ENCODE data around the gene TRUB2. TPM values are rescaled to one million over a fixed set of nuclear protein-coding genes. Genes with fewer than 3 reads are reported as not detected.

TRUB2 gene, protein sequence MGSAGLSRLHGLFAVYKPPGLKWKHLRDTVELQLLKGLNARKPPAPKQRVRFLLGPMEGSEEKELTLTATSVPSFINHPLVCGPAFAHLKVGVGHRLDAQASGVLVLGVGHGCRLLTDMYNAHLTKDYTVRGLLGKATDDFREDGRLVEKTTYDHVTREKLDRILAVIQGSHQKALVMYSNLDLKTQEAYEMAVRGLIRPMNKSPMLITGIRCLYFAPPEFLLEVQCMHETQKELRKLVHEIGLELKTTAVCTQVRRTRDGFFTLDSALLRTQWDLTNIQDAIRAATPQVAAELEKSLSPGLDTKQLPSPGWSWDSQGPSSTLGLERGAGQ
- total RNA-seq, result 40.3 TPM

DNA sequence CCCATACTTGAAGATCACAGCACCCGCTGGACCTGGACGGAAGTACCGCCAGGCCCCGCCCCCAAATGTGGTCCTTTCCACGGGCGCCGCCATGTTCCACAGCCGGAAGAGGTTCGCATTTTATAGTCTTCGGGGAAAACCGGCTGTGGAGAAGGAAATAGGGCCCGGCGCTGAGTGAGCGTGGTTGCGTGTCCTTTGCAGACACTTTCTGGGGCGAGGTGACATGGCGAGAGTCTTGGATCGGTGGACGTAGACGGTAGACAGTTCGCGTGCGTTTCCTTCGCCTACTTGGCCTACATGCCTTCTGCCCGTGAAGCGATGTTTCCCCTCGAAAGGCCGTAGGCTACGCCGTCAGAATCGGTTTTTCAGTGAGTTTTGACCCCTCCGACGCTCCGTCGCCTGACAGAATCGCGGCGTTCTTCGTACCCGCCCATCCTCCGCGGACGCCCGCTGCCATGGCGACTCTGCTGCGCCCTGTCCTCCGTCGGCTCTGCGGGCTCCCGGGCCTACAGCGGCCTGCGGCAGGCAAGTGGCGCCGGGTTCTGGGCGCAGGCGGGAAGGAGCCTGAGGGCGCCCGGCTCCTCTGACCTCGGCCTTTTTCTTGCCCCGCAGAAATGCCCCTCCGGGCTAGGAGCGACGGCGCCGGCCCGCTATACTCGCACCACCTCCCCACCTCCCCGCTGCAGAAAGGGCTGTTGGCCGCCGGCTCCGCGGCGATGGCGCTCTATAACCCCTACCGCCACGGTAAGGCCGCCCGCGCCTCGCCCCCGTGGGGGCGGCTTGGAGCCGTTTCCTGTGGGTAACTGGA, at the start of gene TRUB2, which contains the start of gene COQ4:
TSS of gene TRUB2 (minus strand) at position 44 of the 808 bp plus-strand sequence. CDS start at position 5, 39 bp downstream.
TSS of gene COQ4 (plus strand) at position 436 of the 808 bp plus-strand sequence. CDS start at position 456, 20 bp downstream.
- ATAC-seq, result peak; percentile 85

DNA sequence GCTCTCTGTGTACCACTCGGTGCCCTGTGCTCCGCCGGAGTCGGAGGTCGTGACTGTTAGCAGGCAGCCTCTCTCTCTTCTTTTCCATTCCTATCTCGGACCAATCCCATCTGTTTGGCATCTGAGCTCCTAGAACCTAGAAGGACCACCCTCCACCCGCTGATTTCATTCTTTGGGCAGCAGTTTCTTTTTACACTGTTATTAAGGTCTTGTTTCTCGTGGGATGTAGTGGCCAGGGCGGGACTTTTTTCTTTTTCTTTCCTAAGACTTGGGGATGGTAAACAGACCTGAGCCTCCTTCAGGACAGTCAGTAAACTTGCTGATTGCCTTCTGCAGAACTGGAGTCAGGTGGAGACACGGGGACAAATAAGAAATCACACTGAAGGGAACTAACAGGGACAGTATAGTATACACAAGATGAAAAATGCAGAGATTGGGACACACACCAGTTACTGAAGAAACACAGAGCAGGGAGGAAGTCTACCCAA, 49.4 kb upstream of the TRUB2 start:
- ATAC-seq, result no peak

DNA sequence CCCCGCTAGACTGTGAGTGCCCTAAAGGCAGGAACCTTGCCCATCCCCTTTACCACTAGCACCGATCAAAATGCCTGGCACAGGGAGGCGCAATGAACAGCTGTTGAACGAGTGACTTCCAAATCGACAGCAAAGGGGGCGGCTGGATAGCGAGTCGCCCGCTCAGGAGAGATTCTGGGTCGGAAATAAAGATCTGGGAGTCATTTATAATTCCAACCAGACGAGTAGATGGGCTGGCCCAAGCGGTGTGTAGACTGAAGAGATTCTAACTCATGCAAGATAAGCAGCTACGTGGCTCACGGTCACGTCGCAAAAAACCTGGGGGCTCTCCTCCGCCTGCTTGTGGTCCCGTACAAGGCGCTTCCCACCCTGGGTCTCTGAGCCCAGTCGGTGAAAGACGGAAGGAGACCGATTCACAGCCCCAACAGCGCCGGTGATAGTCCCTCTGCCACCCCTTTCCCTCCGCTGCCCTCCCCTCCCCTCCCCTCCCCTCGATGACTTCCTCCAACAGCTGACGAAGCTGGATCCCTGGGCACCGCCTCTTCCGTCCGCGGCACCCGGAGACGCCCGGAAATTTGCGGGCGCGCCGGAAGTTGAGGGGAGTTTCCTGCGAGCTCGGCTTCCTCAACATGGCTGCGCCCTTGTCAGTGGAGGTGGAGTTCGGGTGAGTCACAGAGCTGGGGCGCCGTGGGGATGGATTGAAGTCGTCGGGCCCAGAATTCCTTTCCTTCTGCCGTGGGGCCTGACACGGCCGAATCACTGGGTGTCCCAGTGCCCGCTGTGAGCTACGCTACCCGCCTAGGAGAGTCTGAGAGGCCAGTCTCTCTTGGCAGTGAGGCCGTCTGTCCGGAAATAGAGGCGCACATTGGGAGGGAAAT, 48.7 kb upstream of the TRUB2 start, which contains the start of gene URM1:
TSS of gene URM1 (plus strand) at position 623 of the 878 bp plus-strand sequence. CDS start at position 630, 7 bp downstream.
- ATAC-seq, result peak; percentile 92

DNA sequence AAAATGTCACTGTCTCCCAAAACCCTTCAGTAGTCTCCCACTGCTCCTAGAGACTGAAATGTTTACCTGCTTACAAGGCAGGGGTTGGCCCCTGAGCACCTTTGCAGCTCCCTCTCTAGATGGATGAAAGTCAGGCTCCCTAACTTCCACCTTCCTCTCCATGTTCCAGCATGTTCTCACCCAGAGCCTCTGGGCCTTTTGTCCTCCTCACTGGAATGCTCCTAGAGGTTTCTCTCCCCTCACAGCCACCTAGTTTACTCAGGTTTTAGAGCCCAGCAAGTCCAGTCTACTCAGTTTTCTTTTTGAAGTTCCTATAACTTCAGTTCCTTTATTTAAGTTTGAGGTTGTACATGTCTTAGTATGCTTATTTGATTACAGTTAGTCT, 48.1 kb upstream of the TRUB2 start:
- ATAC-seq, result peak; percentile 13

DNA sequence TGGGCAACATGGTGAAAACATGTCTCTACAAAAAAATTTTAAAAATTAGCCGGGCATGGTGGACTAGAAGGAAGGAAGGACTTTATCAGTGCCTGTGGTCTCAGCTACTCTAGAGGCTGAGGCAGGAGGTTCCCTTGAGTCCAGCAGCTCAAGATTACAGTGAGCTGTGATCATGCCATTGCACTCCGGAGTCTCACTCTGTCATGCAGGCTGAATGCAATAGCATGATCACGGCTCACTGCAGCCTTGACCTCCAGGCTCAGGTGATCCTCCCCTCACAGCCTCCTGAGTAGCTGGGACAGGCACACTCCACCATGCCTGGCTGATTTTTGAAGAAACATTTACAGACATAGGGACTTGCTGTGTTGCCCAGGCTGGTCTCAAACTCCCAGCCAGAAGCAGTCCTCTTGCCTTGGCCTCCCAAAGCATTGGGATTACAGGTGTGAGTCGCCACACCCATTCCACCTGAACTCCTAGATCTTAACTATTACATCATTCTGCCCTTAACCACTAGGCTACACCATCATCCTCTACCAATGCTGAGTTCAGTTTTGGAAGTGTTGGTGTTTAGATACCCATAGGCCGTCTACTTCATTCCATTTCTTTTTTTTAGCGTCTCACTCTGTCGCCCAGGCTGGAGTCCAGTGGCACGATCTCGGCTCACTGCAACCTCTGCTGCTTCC, 46.9 kb upstream of the TRUB2 start:
- no peak for ATAC-seq

DNA sequence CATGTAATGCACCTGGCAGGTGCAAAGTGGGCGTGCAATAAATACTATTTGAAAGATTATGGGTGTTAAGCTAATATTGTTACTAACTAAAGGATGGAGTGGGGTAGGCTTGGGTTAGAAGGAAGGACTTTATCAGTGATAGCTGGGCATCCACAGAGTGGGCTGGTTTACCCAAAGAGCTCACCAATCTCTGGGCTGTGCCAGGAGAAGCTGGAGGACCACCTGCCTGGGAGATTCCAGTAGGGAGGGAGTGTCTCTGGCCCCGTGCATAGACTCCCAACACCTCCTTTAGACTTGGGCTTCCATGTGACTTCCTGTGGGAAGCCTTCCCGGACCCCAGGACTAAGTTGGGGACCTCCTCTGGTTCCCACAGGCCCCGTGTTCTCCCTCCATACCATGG, 43.3 kb upstream of the TRUB2 start:
- ATAC-seq, result no peak

DNA sequence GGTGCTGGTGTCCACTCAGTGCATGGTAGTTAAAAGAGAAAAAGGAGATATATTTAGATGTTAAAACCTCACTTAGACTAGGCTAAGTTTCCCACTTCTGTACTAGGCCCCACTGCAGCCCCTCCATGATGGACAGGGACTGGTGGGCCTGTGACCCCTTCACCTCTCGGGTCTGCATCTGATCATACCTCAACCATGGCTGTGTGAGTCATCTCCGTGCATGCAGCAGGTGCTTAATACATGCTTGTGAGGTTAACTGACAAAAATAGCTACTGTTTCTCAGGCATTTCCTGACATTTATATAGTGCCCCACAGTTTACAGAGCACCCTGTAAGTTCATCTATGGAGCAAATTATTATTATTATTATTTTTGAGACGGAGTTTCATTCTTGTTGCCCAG, 40.5 kb upstream of the TRUB2 start:
- no peak for ATAC-seq

DNA sequence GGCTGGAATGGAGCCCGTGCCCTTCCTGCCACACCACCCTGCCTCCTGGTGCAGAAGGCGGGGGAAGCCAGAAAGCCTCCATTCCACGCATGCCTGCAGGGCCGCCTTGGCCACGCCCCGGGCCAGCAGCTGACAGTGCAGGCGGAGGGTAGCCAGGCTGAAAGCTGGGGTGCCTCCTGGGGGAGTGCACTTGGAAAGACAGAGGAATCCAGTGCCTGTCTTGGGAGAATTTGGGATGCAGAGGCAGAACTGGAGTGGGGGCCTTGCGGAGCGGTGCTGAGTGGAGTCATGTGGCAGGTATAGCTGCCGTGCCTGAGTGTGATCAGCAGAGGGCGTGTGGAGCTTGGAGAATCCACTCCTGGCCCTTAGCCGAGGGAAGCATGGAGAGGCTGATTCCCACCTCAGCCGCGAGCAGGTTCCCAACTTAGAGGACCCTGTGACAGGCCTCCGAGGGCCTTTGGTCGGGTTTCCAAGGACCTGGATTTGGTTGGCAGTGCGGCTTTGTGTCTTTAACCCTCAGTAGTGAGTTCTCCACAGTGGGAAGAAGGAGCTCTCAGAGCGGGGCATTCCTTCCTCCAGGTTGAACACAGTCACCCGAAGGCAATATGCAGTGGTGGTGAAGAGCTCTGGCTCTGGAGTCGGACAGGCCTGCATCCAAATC, 39.9 kb upstream of the TRUB2 start:
- ATAC-seq, result peak; percentile 79

DNA sequence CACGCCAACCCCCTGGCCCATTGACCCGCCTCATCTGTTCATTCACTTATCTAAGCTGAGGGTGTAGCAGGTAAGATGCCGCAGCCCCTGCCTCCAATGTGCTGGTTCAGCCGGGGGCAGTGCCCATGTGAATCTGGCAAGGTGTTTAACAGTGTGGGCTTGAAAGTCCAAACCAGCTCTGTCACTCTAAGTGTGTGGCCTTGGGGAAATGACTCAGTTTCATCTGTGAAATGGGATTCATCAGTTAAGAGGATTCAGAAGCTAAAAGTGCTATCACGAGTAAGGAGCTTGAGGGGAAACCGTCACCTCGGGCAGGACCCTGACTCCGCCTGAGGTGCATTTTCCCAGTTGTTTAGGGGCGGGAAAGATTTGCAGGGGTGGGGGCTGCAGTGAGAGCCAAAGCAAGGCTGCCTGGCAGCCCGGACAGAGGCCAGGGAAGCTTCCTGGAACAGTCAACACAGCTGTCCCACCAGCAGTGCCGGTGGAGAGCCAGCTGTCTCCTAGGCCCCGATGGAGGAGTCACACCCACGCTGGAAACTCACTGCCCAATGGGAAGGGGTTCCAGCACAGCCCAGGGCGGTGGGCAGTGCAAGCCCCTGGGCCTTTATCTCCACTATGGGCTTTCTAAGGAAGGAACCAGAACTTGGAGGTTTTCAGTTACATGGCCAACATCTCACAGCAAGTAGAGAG, 39.2 kb upstream of the TRUB2 start:
- peak; percentile 18 for ATAC-seq

DNA sequence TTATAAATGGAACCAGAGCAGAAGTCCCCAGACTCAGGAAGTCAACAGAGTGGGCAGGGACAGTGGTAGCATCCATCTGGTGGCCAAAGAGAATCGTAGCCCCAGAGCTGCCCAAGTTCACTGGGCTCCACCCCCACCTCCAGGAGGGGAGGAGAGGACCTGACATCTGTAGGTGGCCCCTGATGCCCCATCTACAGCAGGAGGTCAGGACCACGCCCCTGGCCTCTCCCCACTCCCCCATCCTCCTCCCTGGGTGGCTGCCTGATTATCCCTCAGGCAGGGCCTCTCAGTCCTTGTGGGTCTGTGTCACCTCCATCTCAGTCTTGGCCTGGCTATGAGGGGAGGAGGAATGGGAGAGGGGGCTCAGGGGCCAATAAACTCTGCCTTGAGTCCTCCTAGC, 38.6 kb upstream of the TRUB2 start:
- ATAC-seq, result no peak

DNA sequence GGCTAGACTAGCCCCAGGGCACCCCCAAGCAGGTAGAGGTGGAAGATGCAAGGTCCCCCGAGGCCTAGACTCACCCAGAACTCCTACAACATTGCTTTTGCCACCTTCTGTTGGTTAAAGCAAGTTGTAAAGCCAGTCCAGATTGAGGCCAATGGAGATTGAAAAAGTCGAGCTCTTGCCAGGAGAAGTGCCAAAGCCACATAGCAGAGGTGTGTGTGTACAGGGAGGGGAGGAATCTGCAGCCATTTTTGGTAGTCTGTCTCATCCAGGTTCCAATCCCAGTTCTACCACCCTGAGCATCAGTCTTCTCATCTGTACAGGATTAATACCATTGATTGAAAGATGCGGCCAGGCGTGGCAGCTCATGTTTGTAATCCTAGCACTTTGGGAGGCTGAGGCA, 36.6 kb upstream of the TRUB2 start:
- ATAC-seq, result no peak

DNA sequence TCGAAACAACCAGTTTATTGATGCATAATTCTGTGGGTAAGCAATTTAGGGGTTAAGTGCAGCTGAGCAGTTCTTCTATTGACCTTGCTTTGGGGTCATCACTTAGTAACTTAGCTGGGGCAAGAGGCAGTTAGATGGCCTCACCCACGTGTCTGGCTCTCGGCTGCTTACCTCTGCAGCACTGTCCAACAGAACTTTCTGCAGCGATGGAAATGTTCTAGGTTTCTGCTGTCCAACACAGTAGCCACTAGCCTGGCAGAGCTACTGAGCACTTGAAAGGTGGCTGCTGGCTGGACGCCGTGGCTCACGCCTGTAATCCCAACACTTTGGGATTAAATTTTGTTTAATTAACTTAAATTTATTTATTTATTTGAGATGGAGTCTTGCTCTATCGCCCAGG, 35.8 kb upstream of the TRUB2 start:
- ATAC-seq, result no peak

DNA sequence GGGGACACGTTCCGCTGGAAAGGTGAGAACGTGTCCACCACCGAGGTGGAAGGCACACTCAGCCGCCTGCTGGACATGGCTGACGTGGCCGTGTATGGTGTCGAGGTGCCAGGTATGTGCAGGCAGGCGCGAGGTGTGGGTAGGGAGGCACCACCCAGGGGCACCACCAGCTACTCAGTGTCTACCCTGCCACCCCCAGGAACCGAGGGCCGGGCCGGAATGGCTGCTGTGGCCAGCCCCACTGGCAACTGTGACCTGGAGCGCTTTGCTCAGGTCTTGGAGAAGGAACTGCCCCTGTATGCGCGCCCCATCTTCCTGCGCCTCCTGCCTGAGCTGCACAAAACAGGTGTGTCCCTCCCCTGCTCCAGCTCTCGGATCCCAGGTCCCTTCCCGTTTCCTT, 33.2 kb upstream of the TRUB2 start:
- ATAC-seq, result no peak

DNA sequence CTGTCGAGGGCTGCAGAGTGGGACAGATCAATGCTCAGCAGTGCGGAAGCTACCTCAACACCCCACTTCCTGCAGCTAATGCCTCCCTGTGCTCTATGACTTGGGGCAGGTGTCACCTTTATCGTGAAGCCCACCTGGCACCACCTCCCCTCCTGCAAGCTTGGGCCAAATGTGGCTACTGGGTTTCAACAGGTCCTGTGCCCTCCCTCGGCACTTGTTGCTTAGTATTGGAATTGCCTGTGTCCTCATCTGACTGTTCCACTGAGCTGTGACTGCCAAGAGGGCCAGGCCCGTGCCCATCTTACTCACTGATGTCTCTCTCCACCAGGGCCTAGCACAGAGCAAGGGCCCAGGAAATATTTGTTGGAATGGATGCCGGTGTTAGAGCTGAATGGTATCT, 27.5 kb upstream of the TRUB2 start:
- no peak for ATAC-seq

DNA sequence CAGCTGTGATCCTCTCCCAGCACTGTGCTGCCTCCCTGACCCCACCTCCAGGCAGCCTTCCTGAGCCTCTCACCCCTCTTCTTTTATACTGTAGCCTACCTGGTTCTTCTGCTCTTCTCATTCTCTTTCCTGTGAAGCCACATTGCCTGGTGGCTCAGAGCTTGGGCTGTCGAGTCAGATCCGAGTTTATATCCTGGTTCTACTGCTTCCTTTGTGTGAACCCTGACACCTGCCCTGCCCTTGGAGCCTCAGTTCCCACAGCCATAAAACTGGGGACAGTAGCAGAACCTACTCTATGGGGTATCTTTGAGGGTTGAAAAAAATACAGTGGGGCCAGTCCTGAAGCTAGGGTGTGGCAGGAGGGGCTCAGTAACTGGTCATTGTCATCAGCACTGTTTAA, 26.9 kb upstream of the TRUB2 start:
- no peak for ATAC-seq

DNA sequence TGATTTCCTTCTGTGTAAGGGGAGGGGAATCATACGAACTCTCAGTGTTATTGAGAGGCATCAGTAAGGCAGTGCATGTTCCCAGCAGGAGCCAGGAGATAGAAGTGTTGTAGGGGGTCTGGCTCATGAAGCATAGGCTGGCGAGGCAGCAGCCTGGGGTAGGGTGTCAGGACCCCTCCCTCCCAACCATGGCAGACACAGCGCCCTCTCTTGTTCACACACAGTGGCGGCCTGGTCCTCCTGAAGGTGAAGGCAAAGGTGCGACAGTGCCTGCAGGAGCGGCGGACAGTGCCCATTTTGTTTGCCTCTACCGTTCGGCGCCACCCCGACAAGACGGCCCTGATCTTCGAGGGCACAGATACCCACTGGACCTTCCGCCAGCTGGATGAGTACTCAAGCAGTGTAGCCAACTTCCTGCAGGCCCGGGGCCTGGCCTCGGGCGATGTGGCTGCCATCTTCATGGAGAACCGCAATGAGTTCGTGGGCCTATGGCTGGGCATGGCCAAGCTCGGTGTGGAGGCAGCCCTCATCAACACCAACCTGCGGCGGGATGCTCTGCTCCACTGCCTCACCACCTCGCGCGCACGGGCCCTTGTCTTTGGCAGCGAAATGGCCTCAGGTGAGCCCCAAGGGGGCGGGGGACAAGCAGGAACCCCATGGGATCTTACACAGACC, 22.8 kb upstream of the TRUB2 start:
- no peak for ATAC-seq

DNA sequence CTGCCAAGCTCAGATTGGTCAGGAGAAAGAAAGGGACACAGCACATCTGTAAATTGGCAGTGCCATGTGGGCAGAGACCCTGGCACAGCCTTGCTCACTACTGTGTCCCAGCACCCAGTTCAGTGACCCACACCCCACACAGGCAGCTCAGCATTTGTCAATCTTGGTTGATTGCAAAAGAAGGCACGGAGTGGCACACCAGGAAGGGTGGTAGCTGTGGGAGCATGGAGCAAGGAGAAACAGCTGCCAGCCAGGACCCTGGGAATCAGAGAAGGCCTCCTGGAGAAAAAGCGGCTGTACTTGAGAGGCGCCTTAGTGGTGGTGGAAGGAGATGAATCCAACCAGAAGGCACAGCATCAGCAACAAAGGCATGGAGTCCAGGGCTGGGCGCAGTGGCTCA, 21.6 kb upstream of the TRUB2 start:
- no peak for ATAC-seq

DNA sequence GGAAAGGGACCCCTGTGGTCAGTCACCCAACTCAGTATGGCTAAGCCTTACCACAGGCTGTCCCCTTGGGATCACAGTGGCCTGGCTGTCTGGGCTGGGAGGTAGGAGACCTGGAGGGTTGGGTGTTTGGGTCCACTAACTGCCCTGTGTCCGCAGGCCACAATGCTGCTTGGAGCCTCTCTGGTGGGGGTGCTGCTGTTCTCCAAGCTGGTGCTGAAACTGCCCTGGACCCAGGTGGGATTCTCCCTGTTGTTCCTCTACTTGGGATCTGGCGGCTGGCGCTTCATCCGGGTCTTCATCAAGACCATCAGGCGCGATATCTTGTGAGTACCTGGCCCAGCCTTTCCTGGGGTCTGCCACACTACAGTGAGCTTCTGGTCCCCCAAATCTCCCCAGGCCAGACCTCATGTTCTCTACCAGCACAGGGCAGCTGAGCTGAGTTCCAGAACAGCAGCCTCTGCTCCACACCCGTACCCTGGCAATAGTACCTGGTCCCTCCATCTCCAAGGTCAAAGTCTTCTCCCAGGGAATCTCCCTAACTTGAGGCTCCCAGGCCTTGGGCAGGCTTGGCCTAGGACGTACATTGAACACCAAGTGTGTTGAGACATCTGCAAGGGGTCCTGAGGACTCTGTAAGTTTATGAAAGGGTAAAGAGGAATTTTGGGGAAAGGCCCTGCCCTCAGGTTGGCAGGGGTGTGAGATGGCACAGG, 20.9 kb upstream of the TRUB2 start:
- no peak for ATAC-seq

DNA sequence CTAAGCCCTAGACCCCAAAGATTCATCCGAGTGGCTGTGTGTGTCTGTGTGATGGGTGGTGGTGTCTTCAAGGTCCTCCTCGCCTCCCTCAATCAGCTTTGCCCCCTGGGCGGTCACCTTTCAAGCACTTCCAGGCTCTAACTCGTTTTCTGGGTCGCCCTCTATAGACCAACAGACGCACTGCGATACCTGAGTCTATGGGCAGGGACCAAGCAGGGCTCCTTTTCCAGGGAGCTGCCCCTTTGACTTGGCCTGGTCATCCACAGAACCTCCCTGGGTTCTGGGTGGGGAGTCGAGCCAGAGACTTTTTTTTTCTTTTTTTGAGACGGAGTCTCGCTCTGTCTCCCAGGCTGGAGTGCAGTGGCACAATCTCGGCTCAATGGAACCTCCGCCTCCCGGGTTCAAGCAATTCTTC, 19.2 kb upstream of the TRUB2 start:
- ATAC-seq, result peak; percentile 53

Measured in esophagus mucosa (tissue), 1 donor.